Cardiac septum (tissue), 1 donor: ENCODE data around the gene DOK6. TPM values are rescaled to one million over a fixed set of nuclear protein-coding genes. Genes with fewer than 3 reads are reported as not detected.

Experiments
- DNase-seq: peaks from one replicate; pipeline ENCODE4 v3.0.0-alpha.2; 2020; ENCODE audit warnings: low spot score
- intact Hi-C: fragments of 100-400 bp; cut with DNase I; formaldehyde crosslinking; loops from one replicate; pipeline ENCODE4 v1.14.0; 2022
- total RNA-seq: library from RNA; stranded (reverse); fragmentation: NEBNext Ultra II Directional; extraction: Animal tissue kit (Norgen Biotek cat#: 25700); gene quantifications from one replicate; pipeline ENCODE4 v1.2.1, GENCODE V29; 2021
- donor health status: DM: no; HTN: no; CAD: no.

DOK6 gene
- total RNA-seq, 1 donor from 2014 or later, result 10.6 TPM

GRCh38 chr18:69523582-69523981, 122.9 kb downstream of the DOK6 start:
- intact Hi-C loops, result no loop called here

GRCh38 chr18:69528435-69528834, 127.7 kb downstream of the DOK6 start:
- intact Hi-C loops, result no loop called here
- DNase-seq, result no peak

More at GRCh38 chr18:69523582-69523981, 122.9 kb downstream of the DOK6 start:
- no peak for DNase-seq

- intact Hi-C loops, result no loop called here
- no peak for DNase-seq
Observed at GRCh38 chr18:69529151-69529550, 128.5 kb downstream of the DOK6 start.

GRCh38 chr18:69531973-69532372, 131.3 kb downstream of the DOK6 start:
- intact Hi-C loops, result no loop called here

GRCh38 chr18:69537183-69537582, 136.5 kb downstream of the DOK6 start:
- no peak for DNase-seq
- intact Hi-C loops, result no loop called here

More at GRCh38 chr18:69531973-69532372, 131.3 kb downstream of the DOK6 start:
- no peak for DNase-seq

- intact Hi-C loops, result no loop called here
- no peak for DNase-seq
Observed at GRCh38 chr18:69538849-69539248, 138.2 kb downstream of the DOK6 start.

GRCh38 chr18:69539404-69539803, 138.7 kb downstream of the DOK6 start:
- no peak for DNase-seq
- intact Hi-C loops, result no loop called here

- no peak for DNase-seq
- intact Hi-C loops, result no loop called here
Observed at GRCh38 chr18:69556228-69556627, 155.5 kb downstream of the DOK6 start.

- no peak for DNase-seq
- intact Hi-C loops, result no loop called here
Observed at GRCh38 chr18:69557282-69557681, 156.6 kb downstream of the DOK6 start.

GRCh38 chr18:69558052-69558451, 157.4 kb downstream of the DOK6 start:
- DNase-seq, result no peak
- intact Hi-C loops, result no loop called here

- DNase-seq, result no peak
Observed at GRCh38 chr18:69559604-69560003, 158.9 kb downstream of the DOK6 start.

GRCh38 chr18:69564602-69565001, 163.9 kb downstream of the DOK6 start:
- intact Hi-C loops, result no loop called here
- DNase-seq, result no peak

More at GRCh38 chr18:69559604-69560003, 158.9 kb downstream of the DOK6 start:
- intact Hi-C loops, result no loop called here

- no peak for DNase-seq
- intact Hi-C loops, result no loop called here
Observed at GRCh38 chr18:69567813-69568488, 167.3 kb downstream of the DOK6 start.

GRCh38 chr18:69569133-69569532, 168.4 kb downstream of the DOK6 start:
- intact Hi-C loops, result no loop called here
- no peak for DNase-seq

GRCh38 chr18:69574401-69574800, 173.7 kb downstream of the DOK6 start:
- intact Hi-C loops, result no loop called here

GRCh38 chr18:69580107-69580506, 179.4 kb downstream of the DOK6 start:
- intact Hi-C loops, result no loop called here
- no peak for DNase-seq

More at GRCh38 chr18:69574401-69574800, 173.7 kb downstream of the DOK6 start:
- DNase-seq, result no peak

GRCh38 chr18:69584429-69584828, 183.7 kb downstream of the DOK6 start:
- DNase-seq, result no peak
- intact Hi-C loops, result no loop called here

- intact Hi-C loops, result no loop called here
- no peak for DNase-seq
Observed at GRCh38 chr18:69585696-69586095, 185.0 kb downstream of the DOK6 start.

GRCh38 chr18:69586537-69586936, 185.8 kb downstream of the DOK6 start:
- intact Hi-C loops, result no loop called here

GRCh38 chr18:69588301-69588700, 187.6 kb downstream of the DOK6 start:
- DNase-seq, result no peak
- intact Hi-C loops, result no loop called here

More at GRCh38 chr18:69586537-69586936, 185.8 kb downstream of the DOK6 start:
- no peak for DNase-seq

GRCh38 chr18:69590150-69590549, 189.5 kb downstream of the DOK6 start:
- DNase-seq, result no peak
- intact Hi-C loops, result no loop called here

- no peak for DNase-seq
- intact Hi-C loops, result no loop called here
Observed at GRCh38 chr18:69596345-69596744, 195.7 kb downstream of the DOK6 start.
